Ovary (tissue), 3 donors: Measurements from ENCODE around the gene HIP1.

Source experiments
- CTCF ChIP-seq, 3 donors: fragments of 450-650 bp in 2 of 3; fragments of 200-600 bp in 1 of 3; IDR thresholded peaks; one replicate each; pipeline versions ENCODE4 v1.5.1 to v1.8.0; 2016 to 2022; ENCODE audit warnings: antibody characterized with exemption in 3 of 3, mild to moderate bottlenecking in 1 of 3
- EP300 ChIP-seq: sonication (generic); formaldehyde crosslinking; IDR thresholded peaks from one replicate; pipeline ENCODE4 v1.6.1; 2017; ENCODE audit warnings: antibody characterized with exemption
- POLR2A ChIP-seq: fragments of 450-650 bp; IDR thresholded peaks from one replicate; pipeline ENCODE4 v1.6.1; 2017; ENCODE audit warnings: antibody characterized with exemption, mild to moderate bottlenecking, moderate library complexity
- donor health status: DM: no; HTN: no; CAD: no.

- TF ChIP-seq CTCF (IDR thresholded peaks at IDR 0.05), result no peak
- TF ChIP-seq POLR2A, result no peak
- no peak for TF ChIP-seq EP300
Measured at GRCh38 chr7:75624134-75624832, 114.5 kb downstream of the HIP1 start.
